Prostate gland (tissue), 2 donors: Measurements from ENCODE around the gene TRRAP.

Experiments used
- CTCF ChIP-seq, 4 experiments: fragments of 200-600 bp in 2 of 4; fragments of 450-650 bp in 2 of 4; sonication (generic) in 2 of 4; IDR thresholded peaks; 1 replicate in 3 of 4; 2 replicates in 1 of 4; pipeline ENCODE4 v1.5.1; 2016 to 2019; ENCODE audit warnings: antibody characterized with exemption in 4 of 4, mild to moderate bottlenecking in 2 of 4, moderate library complexity in 2 of 4
- POLR2A ChIP-seq: fragments of 450-650 bp; IDR thresholded peaks from one replicate; pipeline ENCODE4 v1.6.1; 2016; ENCODE audit warnings: antibody characterized with exemption, mild to moderate bottlenecking
- POLR2AphosphoS5 ChIP-seq: sonication (generic); formaldehyde crosslinking; IDR thresholded peaks from one replicate; pipeline ENCODE4 v1.6.1; 2017; ENCODE audit warnings: antibody characterized with exemption

- TF ChIP-seq CTCF (IDR thresholded peaks at IDR 0.05) (no peak), POLR2A (no peak), POLR2AphosphoS5 (no peak)
These were observed 45.2 kb downstream of the TRRAP start for GRCh38 chr7:98923512-98923911.
